Choroid plexus epithelial cell (primary cell): ENCODE results near the gene FUOM.

Experiments used
- DNase-seq: peaks from one replicate; pipeline ENCODE4 v3.0.0-alpha.2; 2010; ENCODE audit warnings: low read depth
- H3K4me3 ChIP-seq: 2 replicates; pipeline ENCODE4 v1.5.1; 2011; ENCODE audit warnings: low read depth, mild to moderate bottlenecking, control low read depth, low read length, moderate library complexity
- CTCF ChIP-seq: conservative IDR thresholded peaks from 2 replicates; pipeline ENCODE4 v1.5.1; 2011; ENCODE audit warnings: low read depth, mild to moderate bottlenecking, control low read depth, inconsistent platforms, low read length, moderate library complexity

Gene FUOM

GRCh38 chr10:133349160-133349568 lies 8.7 kb downstream of the FUOM start:
- H3K4me3 ChIP-seq, result no peak overlapping the region
- DNase-seq, result no peak
- TF ChIP-seq CTCF, result no peak

DNA sequence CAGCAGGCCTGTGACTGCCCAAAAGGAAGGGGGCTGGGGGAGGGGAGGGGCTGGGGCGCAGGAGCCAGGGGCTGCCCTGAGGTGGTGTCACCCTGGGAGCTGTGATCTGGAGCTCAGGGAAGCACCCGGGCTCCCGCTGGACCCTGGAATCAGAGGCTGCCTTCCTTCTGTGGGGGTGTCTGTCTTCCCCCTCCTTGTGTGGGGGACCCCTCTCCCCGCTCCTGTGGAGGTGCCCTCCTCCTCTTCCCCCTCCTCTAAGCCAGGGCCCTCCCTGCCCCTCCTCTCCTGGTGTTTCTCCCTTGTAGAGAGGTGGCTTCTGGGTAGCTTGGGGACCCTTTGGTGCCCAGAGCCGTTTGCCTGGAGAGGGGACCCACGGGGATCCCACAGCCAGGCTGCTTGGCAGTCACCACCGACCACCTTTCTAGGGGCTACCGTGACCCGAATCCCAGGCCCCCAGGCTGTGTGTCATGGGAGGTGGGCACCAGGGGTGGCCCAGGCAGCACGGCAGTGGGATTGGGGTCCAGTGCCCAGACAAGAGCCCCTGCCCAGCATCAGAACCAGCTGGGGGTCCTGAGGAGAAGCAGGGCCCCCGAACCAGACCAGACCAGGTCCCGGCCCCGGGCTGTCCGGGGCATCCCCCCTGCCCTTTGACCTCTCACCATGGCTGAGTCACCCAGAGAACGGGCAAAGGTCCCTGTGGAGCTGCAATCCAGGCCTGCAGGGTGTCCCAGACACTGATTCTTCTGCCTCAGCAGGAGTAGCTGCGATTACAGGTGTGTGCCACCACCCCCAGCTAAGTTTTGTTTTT lies 9.9 kb downstream of the FUOM start:
- TF ChIP-seq CTCF, result no peak
- H3K4me3 ChIP-seq, result no peak overlapping the region
- DNase-seq, result no peak

DNA sequence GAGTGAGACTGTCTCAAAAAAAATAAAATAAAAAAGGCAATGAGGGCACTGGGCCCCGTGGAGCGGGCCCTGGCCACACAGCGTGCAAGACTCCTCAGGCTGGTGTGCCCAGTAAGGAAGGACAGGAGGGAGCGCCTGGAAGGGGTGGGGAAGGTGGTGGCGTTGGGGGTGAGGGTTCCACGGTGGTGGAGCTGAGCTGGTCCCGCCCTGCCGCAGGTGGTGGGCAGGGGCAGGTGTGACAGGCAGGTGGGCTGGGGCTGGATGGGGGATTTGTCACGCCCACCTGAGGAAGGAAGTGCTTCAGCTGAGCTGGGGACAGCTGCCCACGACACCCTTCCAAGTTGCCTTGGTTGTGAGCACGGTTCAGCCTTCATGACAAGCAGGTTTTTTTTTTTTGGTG lies 11.4 kb downstream of the FUOM start:
- no peak for DNase-seq
- no peak for TF ChIP-seq CTCF
- H3K4me3 ChIP-seq, result no peak overlapping the region

DNA sequence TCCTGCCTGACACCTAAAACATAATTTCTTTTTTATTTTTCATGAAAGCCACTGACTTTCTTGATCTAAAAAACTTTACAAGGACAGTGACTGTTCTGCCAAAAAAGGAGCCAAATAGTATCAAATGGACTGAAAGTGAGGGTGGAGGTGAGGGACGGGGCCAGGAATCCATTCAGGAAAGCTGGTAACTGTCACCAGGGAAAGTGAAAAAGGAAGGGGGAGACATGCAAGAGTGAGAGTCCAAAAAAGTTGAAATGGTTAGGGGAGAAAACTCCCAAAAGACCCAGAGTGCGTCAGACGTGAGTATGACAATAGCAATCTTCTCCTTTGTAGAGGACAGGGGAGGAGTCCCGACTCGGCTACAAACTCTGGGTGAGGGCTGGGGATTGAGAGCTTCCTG lies 13.6 kb downstream of the FUOM start:
- no peak overlapping the region for H3K4me3 ChIP-seq
- no peak for DNase-seq
- no peak for TF ChIP-seq CTCF

DNA sequence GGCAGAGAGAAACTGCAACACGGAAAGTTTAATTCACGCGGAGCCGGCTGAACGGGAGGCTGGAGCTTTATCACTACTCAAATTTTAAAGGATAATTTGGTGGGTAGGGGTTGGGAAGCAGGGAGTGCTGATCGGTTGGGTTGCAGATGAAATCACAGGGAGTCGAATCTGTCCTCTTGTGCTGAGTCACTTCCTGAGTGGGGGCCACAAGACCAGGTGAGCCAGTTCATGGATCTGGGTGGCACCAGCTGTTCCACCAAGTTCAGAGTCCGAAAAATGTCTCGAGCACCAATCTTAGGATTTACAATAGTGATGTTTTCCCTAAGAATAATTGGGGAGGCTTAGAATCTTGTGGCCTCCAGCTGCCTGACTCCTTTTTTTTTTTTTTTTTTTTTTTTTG lies 14.3 kb downstream of the FUOM start:
- DNase-seq, result no peak
- TF ChIP-seq CTCF, result no peak
- H3K4me3 ChIP-seq, result no peak overlapping the region

DNA sequence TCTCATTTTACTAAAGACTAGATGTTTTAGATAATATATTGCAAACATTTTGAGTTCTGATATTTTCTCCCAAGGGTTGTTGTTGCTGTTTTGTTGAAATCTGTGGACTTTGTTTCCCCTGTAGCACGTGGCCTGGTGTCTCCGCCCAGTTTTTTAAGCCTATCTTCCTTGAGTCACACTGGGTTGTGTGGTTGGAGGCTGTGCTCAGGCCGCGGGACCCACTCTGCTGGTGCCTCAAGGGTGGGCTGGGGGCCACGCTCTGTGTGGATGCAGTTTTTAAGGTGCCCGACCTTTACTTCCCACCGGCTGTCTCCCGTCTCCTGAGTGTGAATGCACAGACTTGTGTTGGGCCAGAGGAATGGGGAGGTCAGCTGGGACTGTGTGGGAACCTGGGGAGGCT lies 14.9 kb downstream of the FUOM start:
- H3K4me3 ChIP-seq, result no peak overlapping the region
- no peak for TF ChIP-seq CTCF
- no peak for DNase-seq

DNA sequence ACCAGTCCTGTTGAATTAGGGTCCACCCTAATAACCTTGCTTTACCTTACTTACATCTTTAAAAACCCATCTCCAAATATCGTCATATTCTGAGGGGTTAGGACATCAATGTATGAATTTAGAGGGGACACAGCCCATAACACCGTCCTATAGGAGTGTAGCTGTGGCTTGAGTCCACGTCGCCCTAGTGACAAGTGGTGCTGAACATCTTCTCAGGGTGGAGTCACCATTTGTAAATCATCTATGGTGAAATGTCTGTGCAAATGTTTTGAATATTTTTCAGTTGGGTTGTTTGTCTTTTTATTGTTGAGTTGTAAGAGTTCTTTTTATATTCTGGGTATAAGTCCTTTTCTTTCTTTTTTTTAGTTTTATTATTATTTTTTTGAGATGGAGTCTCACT lies 15.8 kb downstream of the FUOM start:
- no peak for TF ChIP-seq CTCF
- H3K4me3 ChIP-seq, result no peak overlapping the region
- DNase-seq, result no peak
